Ovary (tissue), 9 donors: ENCODE data around the gene VWA5B1. TPM values are rescaled to one million over a fixed set of nuclear protein-coding genes. Genes with fewer than 3 reads are reported as not detected.

Experiments
- DNase-seq, 5 donors: peaks; one replicate each; pipeline ENCODE4 v3.0.0-alpha.2; 2019 to 2020
- H3K27ac ChIP-seq, 2 donors: fragments of 200-600 bp; one replicate each; pipeline versions ENCODE4 v1.5.1 to v1.8.0; 2019 to 2022
- H3K27me3 ChIP-seq: fragments of 200-600 bp; one replicate; pipeline ENCODE4 v1.8.0; 2022
- H3K36me3 ChIP-seq: fragments of 200-600 bp; sonication (generic); one replicate; pipeline ENCODE4 v1.5.1; 2019
- H3K4me1 ChIP-seq: one replicate; pipeline ENCODE4 v1.8.1; 2013; ENCODE audit warnings: mild to moderate bottlenecking, moderate library complexity; ENCODE audit not compliant: insufficient read depth
- H3K4me3 ChIP-seq: fragments of 200-600 bp; sonication (generic); one replicate; pipeline ENCODE4 v1.5.1; 2017
- H3K9me3 ChIP-seq, 2 donors: fragments of 200-600 bp in 1 of 2; sonication (generic) in 1 of 2; one replicate each; pipeline versions ENCODE4 v1.5.1 to v1.8.1; 2013 to 2019; ENCODE audit warnings: mild to moderate bottlenecking in 1 of 2, moderate library complexity in 1 of 2
- EP300 ChIP-seq: sonication (generic); formaldehyde crosslinking; IDR thresholded peaks from one replicate; pipeline ENCODE4 v1.6.1; 2017; ENCODE audit warnings: antibody characterized with exemption
- POLR2A ChIP-seq: fragments of 450-650 bp; IDR thresholded peaks from one replicate; pipeline ENCODE4 v1.6.1; 2017; ENCODE audit warnings: antibody characterized with exemption, mild to moderate bottlenecking, moderate library complexity
- WGBS, 3 donors: extraction: QIAGEN DNeasy Blood & Tissue Kit in 1 of 3; methylation state at CpG; one replicate each; pipeline versions ENCODE4 v1.1.5 to v1.1.7; 2013 to 2017; 5-methylcytosine and 5-hydroxymethylcytosine counted together
- intact Hi-C, 4 donors: fragments of 100-400 bp; cut with DNase I; formaldehyde crosslinking; loops; one replicate each; pipeline versions ENCODE4 v1.11.0 to v1.15.1; 2022 to 2023
- polyA plus RNA-seq, 2 donors: library from polyadenylated mRNA; stranded (reverse); fragments of 200-250 nt in 1 of 2; fragments of 350-450 nt in 1 of 2; fragmentation: Illumina TruSeq in 1 of 2; extraction: RNeasy Lipid Tissue Mini Kit (QIAGEN cat#74804) in 1 of 2; gene quantifications; one replicate each; pipeline ENCODE4 v1.2.3, GENCODE V29; 2013 to 2014
- total RNA-seq, 7 donors: library from RNA; depleted of rRNA in 2 of 7; stranded (reverse); fragments of >200 nt in 2 of 7; fragmentation: NEBNext Ultra II Directional in 3 of 7; extraction: Animal tissue kit (Norgen Biotek cat#: 25700) in 3 of 7; gene quantifications; one replicate each; pipeline versions ENCODE4 v1.1.0 to v1.2.4, GENCODE V29; 2016 to 2023
- TF ChIP-seq, protein P1 (sequence below), 3 donors: fragments of 450-650 bp in 2 of 3; fragments of 200-600 bp in 1 of 3; IDR thresholded peaks; one replicate each; pipeline versions ENCODE4 v1.5.1 to v1.8.0; 2016 to 2022; ENCODE audit warnings: antibody characterized with exemption in 3 of 3, mild to moderate bottlenecking in 1 of 3
- donor health status: DM: no; HTN: no; CAD: no; lungs with moderate emphysema.
- donor health status: DM: no; HTN: no; CAD: no.
- donor health status: Bipolar disorder and iron deficiency.
- donor health status: DM: yes; HTN: yes; CAD: no.
- donor health status: DM: no; HTN: no; CAD: no.
- donor health status: DM: yes; HTN: yes; CAD: no.

Gene VWA5B1
- total and polyA plus RNA-seq, 9 donors = 0.10 to 1.5 (median 0.21) TPM; not detected in 5

DNA sequence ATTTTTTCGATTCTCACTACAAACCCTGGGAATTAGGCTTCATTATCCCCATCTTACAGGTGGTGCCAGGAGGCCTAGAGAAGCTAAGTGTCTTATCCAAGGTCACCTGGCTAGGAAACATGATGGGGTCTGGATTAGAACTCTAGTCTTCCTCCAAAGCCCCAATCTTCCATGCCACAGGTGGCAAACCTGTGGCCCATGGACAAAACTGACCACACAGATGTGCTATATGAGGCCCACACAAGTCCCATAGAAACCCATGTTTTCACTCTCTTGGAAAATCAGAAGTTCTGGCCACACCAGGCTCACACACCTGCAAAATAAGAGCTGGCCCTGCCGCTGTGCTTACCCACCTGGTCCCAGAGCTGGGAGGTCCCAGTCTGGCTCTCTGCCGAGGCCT is 21.6 kb downstream of the VWA5B1 start:
- DNase-seq = no peak
- H3K4me3 ChIP-seq = no peak overlapping the region
- TF ChIP-seq POLR2A (no peak), EP300 (no peak)
- TF ChIP-seq, protein P1, sequence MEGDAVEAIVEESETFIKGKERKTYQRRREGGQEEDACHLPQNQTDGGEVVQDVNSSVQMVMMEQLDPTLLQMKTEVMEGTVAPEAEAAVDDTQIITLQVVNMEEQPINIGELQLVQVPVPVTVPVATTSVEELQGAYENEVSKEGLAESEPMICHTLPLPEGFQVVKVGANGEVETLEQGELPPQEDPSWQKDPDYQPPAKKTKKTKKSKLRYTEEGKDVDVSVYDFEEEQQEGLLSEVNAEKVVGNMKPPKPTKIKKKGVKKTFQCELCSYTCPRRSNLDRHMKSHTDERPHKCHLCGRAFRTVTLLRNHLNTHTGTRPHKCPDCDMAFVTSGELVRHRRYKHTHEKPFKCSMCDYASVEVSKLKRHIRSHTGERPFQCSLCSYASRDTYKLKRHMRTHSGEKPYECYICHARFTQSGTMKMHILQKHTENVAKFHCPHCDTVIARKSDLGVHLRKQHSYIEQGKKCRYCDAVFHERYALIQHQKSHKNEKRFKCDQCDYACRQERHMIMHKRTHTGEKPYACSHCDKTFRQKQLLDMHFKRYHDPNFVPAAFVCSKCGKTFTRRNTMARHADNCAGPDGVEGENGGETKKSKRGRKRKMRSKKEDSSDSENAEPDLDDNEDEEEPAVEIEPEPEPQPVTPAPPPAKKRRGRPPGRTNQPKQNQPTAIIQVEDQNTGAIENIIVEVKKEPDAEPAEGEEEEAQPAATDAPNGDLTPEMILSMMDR (IDR thresholded peaks at IDR 0.05) = no peak
- H3K36me3 ChIP-seq = no peaks in the 10 kb centered on the region
- no peaks in the 10 kb centered on the region for H3K27me3 ChIP-seq
- H3K27ac ChIP-seq = no peak overlapping the region
- 88 to 93% (median 88%) methylated on average over 3 of the region's 3 CpGs for WGBS, 3 donors
- intact Hi-C loops = no loop called here
- H3K9me3 ChIP-seq = no peaks in the 10 kb centered on the region
- H3K4me1 ChIP-seq = no peaks in the 10 kb centered on the region

DNA sequence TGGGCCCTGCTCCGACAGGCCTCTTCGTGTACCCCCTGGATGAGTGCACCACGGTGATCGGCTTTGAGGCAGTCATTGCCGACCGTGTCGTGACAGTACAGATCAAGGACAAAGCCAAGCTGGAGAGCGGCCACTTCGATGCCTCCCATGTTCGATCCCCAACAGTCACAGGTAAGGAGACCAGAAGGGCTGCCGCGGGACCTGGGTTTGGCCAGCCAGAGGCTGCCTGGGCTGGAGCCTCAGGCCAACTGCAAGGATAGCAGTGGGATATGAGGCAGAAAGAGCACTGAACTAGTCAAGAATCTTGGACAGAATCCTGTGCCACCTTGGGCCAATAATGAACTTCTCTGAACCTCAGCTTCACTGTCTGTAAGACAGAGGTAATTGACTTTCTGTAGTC is 22.1 kb downstream of the VWA5B1 start:
- WGBS, 3 donors = 90 to 94% (median 91%) methylated on average over 12 of the region's 12 CpGs
- intact Hi-C loops = no loop called here
- Histone ChIP-seq H3K27ac (no peak overlapping the region), H3K4me3 (no peak overlapping the region), H3K36me3 (no peaks in the 10 kb centered on the region), H3K27me3 (no peaks in the 10 kb centered on the region), H3K4me1 (no peaks in the 10 kb centered on the region), H3K9me3 (no peaks in the 10 kb centered on the region)
- TF ChIP-seq POLR2A (no peak), EP300 (no peak)
- TF ChIP-seq, protein P1 (IDR thresholded peaks at IDR 0.05) = no peak
- no peak for DNase-seq

DNA sequence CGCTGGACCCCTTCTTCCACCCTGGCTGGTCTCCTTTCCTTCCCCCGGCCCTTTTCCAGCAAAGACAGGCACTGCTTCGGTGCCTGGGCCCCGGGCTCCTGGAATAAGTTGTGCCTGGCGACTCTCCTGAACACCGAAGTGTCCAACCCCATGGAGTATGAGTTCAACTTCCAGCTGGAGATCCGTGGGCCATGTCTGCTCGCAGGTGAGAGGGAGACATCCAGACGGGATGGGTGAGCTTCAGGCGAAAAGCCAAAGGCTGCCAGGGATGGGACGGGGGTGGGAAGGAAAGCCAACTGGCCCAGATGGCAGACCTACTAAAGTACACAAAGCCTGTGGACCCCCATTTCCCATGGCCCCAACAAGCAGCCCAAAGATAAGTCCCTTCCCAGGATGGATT is 26.8 kb downstream of the VWA5B1 start:
- intact Hi-C loops = no loop called here

DNA sequence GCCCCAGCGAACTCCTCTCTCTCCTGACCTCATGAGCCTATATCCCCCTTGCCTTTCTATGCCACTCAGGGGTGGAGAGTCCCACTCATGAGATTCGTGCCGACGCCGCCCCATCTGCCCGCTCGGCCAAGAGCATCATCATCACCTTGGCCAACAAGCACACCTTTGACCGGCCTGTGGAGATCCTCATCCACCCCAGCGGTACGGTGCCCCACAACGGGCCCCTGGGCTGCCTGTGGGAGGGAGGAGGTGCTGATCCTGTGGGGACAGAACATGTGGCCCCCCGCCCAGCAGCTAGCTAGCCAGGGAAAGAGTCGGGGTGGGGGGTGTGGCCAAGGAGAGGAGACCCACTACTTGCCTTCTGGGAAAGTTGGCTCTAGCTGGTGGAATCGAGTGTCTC is 27.8 kb downstream of the VWA5B1 start:
- no peaks in the 10 kb centered on the region for H3K4me1 ChIP-seq
- no peak overlapping the region for H3K27ac ChIP-seq
- no peaks in the 10 kb centered on the region for H3K9me3 ChIP-seq
- intact Hi-C loops = no loop called here
- no peak for DNase-seq
- H3K36me3 ChIP-seq = no peaks in the 10 kb centered on the region
- TF ChIP-seq EP300 = no peak
- WGBS, 3 donors = 89 to 92% (median 91%) methylated on average over 14 of the region's 14 CpGs
- H3K27me3 ChIP-seq = no peaks in the 10 kb centered on the region
- no peak overlapping the region for H3K4me3 ChIP-seq

More for the DNA sequence above, 26.8 kb downstream of the VWA5B1 start:
- no peaks in the 10 kb centered on the region for H3K36me3 ChIP-seq
- no peaks in the 10 kb centered on the region for H3K4me1 ChIP-seq
- no peak overlapping the region for H3K27ac ChIP-seq
- DNase-seq = no peak
- WGBS, 3 donors = 84 to 92% (median 89%) methylated on average over 11 of the region's 11 CpGs
- no peak overlapping the region for H3K4me3 ChIP-seq
- TF ChIP-seq, protein P1 (IDR thresholded peaks at IDR 0.05) = no peak
- no peak for TF ChIP-seq POLR2A
- TF ChIP-seq EP300 = no peak
- no peaks in the 10 kb centered on the region for H3K27me3 ChIP-seq
- no peaks in the 10 kb centered on the region for H3K9me3 ChIP-seq

DNA sequence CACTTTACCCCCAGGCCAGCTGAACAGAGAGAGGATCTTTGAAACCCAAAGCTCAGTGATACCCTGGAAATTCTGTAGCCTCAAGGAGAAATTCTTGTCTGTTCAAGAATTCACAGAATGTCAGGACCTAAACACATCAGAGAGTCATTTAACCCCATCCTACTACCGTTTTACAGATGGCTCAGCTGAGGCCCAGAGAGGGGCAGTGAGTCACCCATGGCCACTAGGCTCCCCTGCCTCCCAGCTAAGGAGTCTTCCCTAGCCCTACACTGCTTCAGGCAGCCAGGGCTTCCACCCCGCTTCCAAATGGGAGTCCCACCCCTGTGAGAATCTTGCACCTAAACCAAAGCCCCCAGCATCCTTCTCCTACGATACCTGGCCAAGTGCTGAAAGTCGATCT is 28.3 kb downstream of the VWA5B1 start:
- 73 to 83% (median 74%) methylated on average over 4 of the region's 4 CpGs for WGBS, 3 donors
- intact Hi-C loops = no loop called here
- no peak overlapping the region for H3K27ac ChIP-seq
- DNase-seq = no peak
- no peak overlapping the region for H3K4me3 ChIP-seq
- H3K9me3 ChIP-seq = no peaks in the 10 kb centered on the region
- no peaks in the 10 kb centered on the region for H3K27me3 ChIP-seq
- no peaks in the 10 kb centered on the region for H3K36me3 ChIP-seq
- TF ChIP-seq EP300 (no peak), POLR2A (no peak)
- TF ChIP-seq, protein P1 (IDR thresholded peaks at IDR 0.05) = no peak
- no peaks in the 10 kb centered on the region for H3K4me1 ChIP-seq
